ENCODE data around the gene PHF2.
A peak's percentile ranks its signal among the peaks of the same experiment; 100 is the strongest.

The PHF2 gene

GRCh38 chr9:93699650-93700049, 123.3 kb downstream of the PHF2 start:
- Histone ChIP-seq H3K79me1 (ENCODE audit: low read depth, low read length) (no peaks in the 10 kb centered on the region), H2BK12ac (ENCODE audit: low read length) (no peak overlapping the region), H3K9me3 (replicated peaks in 1 of 2; ENCODE audit: control insufficient read depth in 2 of 2, insufficient read depth in 1 of 2, low read depth in 1 of 2, low read length in 2 of 2) (peaks cover 3 to 11% of the 10 kb centered on the region in 2 donors), H3K4me2 (ENCODE audit: insufficient read depth, low read length, poor library complexity, severe bottlenecking) (no peak overlapping the region), H2BK5ac (ENCODE audit: low read length) (no peak overlapping the region), H2AFZ (ENCODE audit: low read length) (no peak overlapping the region), H3K27me3 (ENCODE audit: control insufficient read depth in 3 of 3, insufficient read depth in 3 of 3, low read depth in 1 of 3, low read length in 3 of 3) (no peaks in the 10 kb centered on the region), H3K4me3 (ENCODE audit: low read length in 2 of 2) (no peak overlapping the region), H3K4me1 (ENCODE audit: control insufficient read depth in 2 of 2, insufficient read depth in 1 of 2, low read depth in 1 of 2, low read length in 2 of 2) (no peaks in the 10 kb centered on the region), H4K91ac (ENCODE audit: low read depth, low read length, poor library complexity) (no peak overlapping the region), H3K4ac (ENCODE audit: low read length) (no peak overlapping the region), H3K27ac (replicated peaks; ENCODE audit: low read length) (no peak overlapping the region), H3K18ac (ENCODE audit: low read length) (no peak overlapping the region), H3K23ac (ENCODE audit: low read depth, low read length, poor library complexity) (no peak overlapping the region), H3K14ac (ENCODE audit: low read length) (no peak overlapping the region), H3K9ac (ENCODE audit: low read depth, low read length, poor library complexity) (no peak overlapping the region), H3K36me3 (replicated peaks in 1 of 2; ENCODE audit: control insufficient read depth in 2 of 2, insufficient read depth in 2 of 2, low read length in 2 of 2) (no peaks in the 10 kb centered on the region), H2BK120ac (ENCODE audit: low read depth, low read length) (no peak overlapping the region), H2BK15ac (ENCODE audit: low read length) (no peak overlapping the region), H2AK5ac (ENCODE audit: low read depth, low read length) (no peak overlapping the region), H4K8ac (ENCODE audit: low read depth, low read length) (no peak overlapping the region)
- DNase-seq (ENCODE audit: low spot score), result no peak
- no CpG with 5 or more reads among the region's 3 CpGs for WGBS, 2 donors (ENCODE audit: extremely low coverage in 2 of 2, insufficient read length in 2 of 2, insufficient replicate concordance in 1 of 2)

GRCh38 chr9:93701494-93702218, 125.3 kb downstream of the PHF2 start:
- Histone ChIP-seq H2AFZ (ENCODE audit: low read length) (no peak overlapping the region), H3K4me1 (ENCODE audit: control insufficient read depth in 2 of 2, insufficient read depth in 1 of 2, low read depth in 1 of 2, low read length in 2 of 2) (no peaks in the 10 kb centered on the region), H3K27ac (replicated peaks; ENCODE audit: low read length) (no peak overlapping the region), H3K4me2 (ENCODE audit: insufficient read depth, low read length, poor library complexity, severe bottlenecking) (no peak overlapping the region), H3K79me1 (ENCODE audit: low read depth, low read length) (no peaks in the 10 kb centered on the region), H3K4ac (ENCODE audit: low read length) (no peak overlapping the region), H2BK5ac (ENCODE audit: low read length) (no peak overlapping the region), H3K4me3 (ENCODE audit: low read length in 2 of 2) (no peak overlapping the region), H3K14ac (ENCODE audit: low read length) (no peak overlapping the region), H3K23ac (ENCODE audit: low read depth, low read length, poor library complexity) (no peak overlapping the region), H3K27me3 (ENCODE audit: control insufficient read depth in 3 of 3, insufficient read depth in 3 of 3, low read depth in 1 of 3, low read length in 3 of 3) (no peaks in the 10 kb centered on the region), H2AK5ac (ENCODE audit: low read depth, low read length) (no peak overlapping the region), H2BK15ac (ENCODE audit: low read length) (no peak overlapping the region), H4K91ac (ENCODE audit: low read depth, low read length, poor library complexity) (no peak overlapping the region), H3K9me3 (replicated peaks in 1 of 2; ENCODE audit: control insufficient read depth in 2 of 2, insufficient read depth in 1 of 2, low read depth in 1 of 2, low read length in 2 of 2) (peaks cover 3 to 11% of the 10 kb centered on the region in 2 donors), H2BK12ac (ENCODE audit: low read length) (no peak overlapping the region), H4K8ac (ENCODE audit: low read depth, low read length) (no peak overlapping the region), H3K9ac (ENCODE audit: low read depth, low read length, poor library complexity) (no peak overlapping the region), H2BK120ac (ENCODE audit: low read depth, low read length) (no peak overlapping the region), H3K18ac (ENCODE audit: low read length) (no peak overlapping the region), H3K36me3 (replicated peaks in 1 of 2; ENCODE audit: control insufficient read depth in 2 of 2, insufficient read depth in 2 of 2, low read length in 2 of 2) (no peaks in the 10 kb centered on the region)
- DNase-seq (ENCODE audit: low spot score), result no peak
- no CpG with 5 or more reads among the region's 16 CpGs for WGBS, 2 donors (ENCODE audit: extremely low coverage in 2 of 2, insufficient read length in 2 of 2, insufficient replicate concordance in 1 of 2)

- Histone ChIP-seq H3K9ac (ENCODE audit: low read depth, low read length, poor library complexity) (no peak overlapping the region), H2BK5ac (ENCODE audit: low read length) (no peak overlapping the region), H3K4me1 (ENCODE audit: control insufficient read depth in 2 of 2, insufficient read depth in 1 of 2, low read depth in 1 of 2, low read length in 2 of 2) (no peaks in the 10 kb centered on the region), H2BK15ac (ENCODE audit: low read length) (no peak overlapping the region), H3K36me3 (replicated peaks in 1 of 2; ENCODE audit: control insufficient read depth in 2 of 2, insufficient read depth in 2 of 2, low read length in 2 of 2) (no peaks in the 10 kb centered on the region), H3K4ac (ENCODE audit: low read length) (no peak overlapping the region), H3K27me3 (ENCODE audit: control insufficient read depth in 3 of 3, insufficient read depth in 3 of 3, low read depth in 1 of 3, low read length in 3 of 3) (no peaks in the 10 kb centered on the region), H3K27ac (replicated peaks; ENCODE audit: low read length) (no peak overlapping the region), H3K4me3 (ENCODE audit: low read length in 2 of 2) (no peak overlapping the region), H3K79me1 (ENCODE audit: low read depth, low read length) (no peaks in the 10 kb centered on the region), H3K23ac (ENCODE audit: low read depth, low read length, poor library complexity) (no peak overlapping the region), H2BK12ac (ENCODE audit: low read length) (no peak overlapping the region), H4K8ac (ENCODE audit: low read depth, low read length) (no peak overlapping the region), H3K9me3 (replicated peaks in 1 of 2; ENCODE audit: control insufficient read depth in 2 of 2, insufficient read depth in 1 of 2, low read depth in 1 of 2, low read length in 2 of 2) (peaks cover 3 to 11% of the 10 kb centered on the region in 2 donors), H3K4me2 (ENCODE audit: insufficient read depth, low read length, poor library complexity, severe bottlenecking) (no peak overlapping the region), H3K14ac (ENCODE audit: low read length) (no peak overlapping the region), H2AK5ac (ENCODE audit: low read depth, low read length) (no peak overlapping the region), H2AFZ (ENCODE audit: low read length) (no peak overlapping the region), H3K18ac (ENCODE audit: low read length) (no peak overlapping the region), H4K91ac (ENCODE audit: low read depth, low read length, poor library complexity) (no peak overlapping the region), H2BK120ac (ENCODE audit: low read depth, low read length) (no peak overlapping the region)
- no CpG with 5 or more reads among the region's 7 CpGs for WGBS, 2 donors (ENCODE audit: extremely low coverage in 2 of 2, insufficient read length in 2 of 2, insufficient replicate concordance in 1 of 2)
- no peak for DNase-seq (ENCODE audit: low spot score)
Measured at GRCh38 chr9:93702261-93702660, 125.9 kb downstream of the PHF2 start.

GRCh38 chr9:93708289-93708986, 132.1 kb downstream of the PHF2 start:
- peak overlapping the region; percentile 9 for H3K18ac ChIP-seq (ENCODE audit: low read length)
- H3K27ac ChIP-seq (replicated peaks; ENCODE audit: low read length), result no peak overlapping the region
- H3K9ac ChIP-seq (ENCODE audit: low read depth, low read length, poor library complexity), result no peak overlapping the region
- WGBS, 2 donors (ENCODE audit: extremely low coverage in 2 of 2, insufficient read length in 2 of 2, insufficient replicate concordance in 1 of 2), result no CpG with 5 or more reads among the region's 8 CpGs
- H3K9me3 ChIP-seq (replicated peaks in 1 of 2; ENCODE audit: control insufficient read depth in 2 of 2, insufficient read depth in 1 of 2, low read depth in 1 of 2, low read length in 2 of 2), result no peaks in the 10 kb centered on the region
- H2BK12ac ChIP-seq (ENCODE audit: low read length), result no peak overlapping the region
- no peak overlapping the region for H2BK5ac ChIP-seq (ENCODE audit: low read length)
- no peak overlapping the region for H2BK15ac ChIP-seq (ENCODE audit: low read length)
- H3K14ac ChIP-seq (ENCODE audit: low read length), result no peak overlapping the region
- H3K4me1 ChIP-seq (ENCODE audit: control insufficient read depth in 2 of 2, insufficient read depth in 1 of 2, low read depth in 1 of 2, low read length in 2 of 2), result no peaks in the 10 kb centered on the region
- H3K36me3 ChIP-seq (replicated peaks in 1 of 2; ENCODE audit: control insufficient read depth in 2 of 2, insufficient read depth in 2 of 2, low read length in 2 of 2), result no peaks in the 10 kb centered on the region
- no peak overlapping the region for H2AFZ ChIP-seq (ENCODE audit: low read length)
- no peak overlapping the region for H2BK120ac ChIP-seq (ENCODE audit: low read depth, low read length)
- no peak overlapping the region for H3K23ac ChIP-seq (ENCODE audit: low read depth, low read length, poor library complexity)
- no peaks in the 10 kb centered on the region for H3K79me1 ChIP-seq (ENCODE audit: low read depth, low read length)
- no peak overlapping the region for H4K91ac ChIP-seq (ENCODE audit: low read depth, low read length, poor library complexity)
- H2AK5ac ChIP-seq (ENCODE audit: low read depth, low read length), result no peak overlapping the region
- H3K4me3 ChIP-seq (ENCODE audit: low read length in 2 of 2), result no peak overlapping the region
- DNase-seq (ENCODE audit: low spot score), result no peak
- H3K4me2 ChIP-seq (ENCODE audit: insufficient read depth, low read length, poor library complexity, severe bottlenecking), result no peak overlapping the region
- H3K4ac ChIP-seq (ENCODE audit: low read length), result no peak overlapping the region
- no peak overlapping the region for H4K8ac ChIP-seq (ENCODE audit: low read depth, low read length)
- H3K27me3 ChIP-seq (ENCODE audit: control insufficient read depth in 3 of 3, insufficient read depth in 3 of 3, low read depth in 1 of 3, low read length in 3 of 3), result no peaks in the 10 kb centered on the region
